HG02970 (cell line): ENCODE results near the gene NKD2.

Experiments used
- ATAC-seq: cut with Tn5 transposase; IDR thresholded peaks from one replicate; pipeline ENCODE4 v1.9.1; 2021; ENCODE audit warnings: mild to moderate bottlenecking, moderate library complexity, moderate number of reproducible peaks; ENCODE audit not compliant: unreplicated experiment, low FRiP score

Gene NKD2

DNA sequence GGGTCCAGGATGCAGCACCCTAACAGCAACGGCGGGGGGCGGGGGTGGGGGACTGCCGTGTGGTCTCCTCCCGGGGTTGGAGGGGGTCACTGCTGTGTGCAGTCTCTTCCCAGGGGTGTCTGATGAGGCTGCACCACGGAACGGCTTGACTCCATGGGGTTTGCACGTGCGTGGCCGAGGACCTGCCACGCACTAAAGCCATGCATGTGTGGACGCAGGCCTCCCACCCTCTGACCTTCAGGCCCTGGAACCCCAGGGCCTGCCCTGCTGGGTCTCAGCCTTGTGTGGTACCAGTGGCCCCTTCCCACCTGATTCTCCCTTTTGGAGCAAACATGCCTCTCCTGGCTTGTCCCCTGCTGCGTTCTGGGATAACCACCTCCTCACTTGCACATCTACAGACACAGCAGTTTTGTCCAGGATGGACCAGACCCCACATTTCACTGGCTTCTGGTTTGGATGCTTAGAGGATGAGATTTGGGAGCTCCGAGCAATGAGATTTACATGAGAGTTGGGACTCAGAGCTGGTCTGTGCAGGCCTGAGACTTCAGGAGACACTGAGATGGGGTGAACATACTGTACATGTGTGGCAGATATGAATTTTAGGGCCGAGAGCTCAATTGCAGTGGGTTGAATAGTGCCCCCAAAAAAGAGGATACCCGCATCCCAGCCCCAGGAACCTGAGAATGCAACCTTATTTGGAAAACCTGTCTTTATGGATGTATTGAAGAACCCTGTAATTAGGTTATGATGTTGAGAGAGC lies 57.5 kb downstream of the NKD2 start:
- no peak for ATAC-seq

DNA sequence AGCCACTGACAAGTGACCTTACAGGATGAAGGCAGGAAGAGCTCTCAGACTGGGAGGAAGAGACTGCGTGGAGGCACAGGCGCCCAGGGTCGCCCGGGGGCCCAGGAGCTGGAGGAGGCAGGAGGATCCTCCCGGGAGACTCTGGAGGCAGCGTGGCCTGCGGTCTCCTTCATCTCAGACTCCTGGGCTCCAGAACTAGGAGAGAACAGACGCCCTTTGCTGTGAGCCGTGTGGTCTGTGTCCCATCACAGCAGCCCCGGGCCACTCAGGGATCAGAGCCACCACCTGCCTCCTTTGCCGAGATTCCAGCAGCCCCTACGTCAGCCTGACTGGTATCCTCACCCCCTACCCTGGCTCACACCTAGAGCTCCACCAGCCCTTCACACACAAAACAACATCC lies 58.1 kb downstream of the NKD2 start:
- ATAC-seq, result no peak

DNA sequence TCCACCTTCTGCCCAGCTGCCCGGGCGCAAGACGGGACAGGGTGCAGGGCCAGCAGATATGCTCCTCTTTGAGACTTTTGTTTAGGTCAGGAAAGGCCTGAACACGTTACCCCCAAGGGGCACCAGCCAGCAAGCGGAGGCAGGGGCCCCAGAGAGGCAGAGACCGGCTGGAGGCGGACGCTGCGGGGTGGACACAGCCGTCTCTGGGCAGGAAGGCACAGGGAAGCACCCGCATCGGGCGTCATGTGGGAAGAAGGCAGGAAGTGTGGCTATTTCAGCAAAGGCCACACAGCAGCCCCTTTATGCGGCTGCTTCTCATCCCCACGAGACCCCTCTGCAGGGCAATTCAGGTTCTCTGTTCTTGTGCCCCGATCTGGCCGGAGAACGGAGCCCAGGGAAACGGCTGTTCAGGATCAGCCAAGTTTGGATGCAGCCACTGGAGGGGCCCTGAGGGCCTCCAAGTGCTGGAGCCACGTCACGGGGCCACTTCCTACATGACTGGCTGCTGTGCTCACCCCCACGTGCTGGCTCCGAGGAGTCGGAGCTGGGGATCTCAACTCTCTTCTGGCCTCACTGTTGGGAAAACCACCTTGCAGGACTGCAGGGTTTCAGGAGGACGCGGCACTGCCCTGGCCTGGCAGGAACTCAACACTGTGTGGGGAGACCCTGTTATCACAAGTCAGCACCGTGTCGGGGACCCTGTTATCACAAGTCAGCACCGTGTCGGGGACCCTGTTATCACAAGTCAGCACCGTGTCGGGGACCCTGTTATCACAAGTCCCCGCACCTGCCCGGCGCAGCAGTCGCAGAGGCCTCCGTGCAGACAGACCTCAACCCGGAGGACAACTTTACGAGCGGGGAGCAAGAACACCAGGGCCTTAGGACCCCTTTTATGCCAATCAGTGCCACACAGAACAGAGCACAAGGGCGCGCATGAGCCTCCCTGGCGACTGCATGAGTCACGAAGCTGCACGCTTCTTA lies 58.8 kb downstream of the NKD2 start:
- ATAC-seq, result no peak

DNA sequence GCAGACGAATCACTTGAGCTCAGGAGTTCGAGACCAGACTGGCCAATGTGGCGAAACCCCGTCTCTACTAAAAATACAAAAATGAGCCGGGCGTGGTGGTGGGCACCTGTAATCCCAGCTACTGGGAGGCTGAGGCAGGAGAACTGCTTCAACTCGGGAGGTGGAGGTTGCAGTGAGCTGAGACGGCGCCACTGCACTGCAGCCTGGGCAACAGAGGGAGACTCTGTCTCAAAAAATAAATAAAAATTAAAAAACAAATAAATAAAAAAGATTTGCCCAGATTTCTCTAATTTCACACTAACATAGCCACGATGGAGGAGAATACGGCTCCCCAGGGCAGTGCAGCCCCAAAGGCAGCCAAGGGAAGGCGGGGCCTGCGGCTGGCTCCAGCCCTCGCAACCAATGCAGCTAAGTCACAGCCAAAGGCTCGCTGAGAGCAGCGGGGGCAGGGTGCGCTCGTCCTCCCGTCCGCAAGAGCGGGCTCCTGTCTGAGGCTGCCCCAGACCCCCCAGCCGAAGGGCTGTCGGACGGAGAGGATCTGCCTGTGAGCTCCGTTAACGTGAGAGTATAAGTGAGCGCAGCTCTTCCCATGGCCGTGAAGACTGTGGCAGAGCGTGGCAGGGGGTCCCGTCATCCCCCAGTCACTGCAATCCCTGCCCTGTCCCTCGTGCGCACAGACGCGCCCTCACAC lies 59.7 kb downstream of the NKD2 start:
- no peak for ATAC-seq

DNA sequence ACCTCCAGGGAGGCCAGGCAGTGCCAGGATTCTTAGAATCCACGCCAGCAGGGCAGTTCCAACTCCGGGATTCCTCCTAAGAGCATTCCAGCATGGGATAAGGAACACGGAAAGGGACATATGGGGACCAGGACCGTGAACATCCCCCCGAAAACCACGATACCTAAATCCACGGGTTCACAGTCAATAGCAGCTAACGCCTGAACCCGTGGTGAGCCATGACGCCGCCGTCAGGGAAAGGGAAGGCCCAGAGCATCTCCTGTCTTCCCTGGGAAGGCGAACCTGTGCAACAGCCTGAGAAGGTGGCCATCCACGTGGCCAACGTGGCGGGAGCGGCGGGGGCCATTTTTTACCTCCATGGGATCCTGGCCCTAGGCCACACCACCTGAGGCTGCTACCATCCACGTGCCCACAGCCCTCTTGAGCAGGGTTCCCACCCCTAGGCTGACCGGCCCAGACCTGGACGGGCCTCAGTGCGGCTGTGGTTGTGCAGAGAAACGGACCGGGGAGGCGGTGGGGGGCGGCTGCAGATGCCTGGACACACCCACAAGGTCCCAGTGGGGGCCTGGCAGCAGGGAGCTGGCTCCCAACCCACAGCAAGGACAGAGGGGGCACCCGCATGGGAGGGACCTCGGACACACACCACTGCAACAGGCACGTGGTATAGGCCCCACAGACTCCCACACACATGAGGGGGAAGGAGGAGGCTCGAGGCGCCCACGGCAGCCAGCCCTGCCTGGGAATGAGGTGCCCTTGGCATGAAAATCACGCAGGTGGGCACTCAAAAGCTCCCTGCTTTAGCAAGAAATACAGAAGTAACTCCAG lies 60.5 kb downstream of the NKD2 start:
- ATAC-seq, result no peak

DNA sequence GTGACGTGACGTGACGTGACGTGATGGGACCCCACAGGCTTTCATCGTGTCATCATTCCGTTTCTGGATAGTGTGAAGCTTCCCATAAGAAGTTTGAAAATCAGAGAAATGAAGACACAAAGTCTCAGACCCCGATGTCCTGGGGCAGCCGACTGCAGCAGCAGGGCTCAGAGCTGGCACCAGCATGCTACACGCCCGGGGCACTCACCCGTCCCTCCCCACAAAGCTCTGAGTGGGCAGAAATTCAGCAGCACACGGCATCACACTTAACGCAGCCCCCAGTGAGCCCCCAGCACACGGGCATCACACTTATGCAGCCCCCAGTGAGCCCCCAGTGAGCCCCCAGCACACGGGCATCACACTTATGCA lies 61.1 kb downstream of the NKD2 start:
- ATAC-seq, result no peak

DNA sequence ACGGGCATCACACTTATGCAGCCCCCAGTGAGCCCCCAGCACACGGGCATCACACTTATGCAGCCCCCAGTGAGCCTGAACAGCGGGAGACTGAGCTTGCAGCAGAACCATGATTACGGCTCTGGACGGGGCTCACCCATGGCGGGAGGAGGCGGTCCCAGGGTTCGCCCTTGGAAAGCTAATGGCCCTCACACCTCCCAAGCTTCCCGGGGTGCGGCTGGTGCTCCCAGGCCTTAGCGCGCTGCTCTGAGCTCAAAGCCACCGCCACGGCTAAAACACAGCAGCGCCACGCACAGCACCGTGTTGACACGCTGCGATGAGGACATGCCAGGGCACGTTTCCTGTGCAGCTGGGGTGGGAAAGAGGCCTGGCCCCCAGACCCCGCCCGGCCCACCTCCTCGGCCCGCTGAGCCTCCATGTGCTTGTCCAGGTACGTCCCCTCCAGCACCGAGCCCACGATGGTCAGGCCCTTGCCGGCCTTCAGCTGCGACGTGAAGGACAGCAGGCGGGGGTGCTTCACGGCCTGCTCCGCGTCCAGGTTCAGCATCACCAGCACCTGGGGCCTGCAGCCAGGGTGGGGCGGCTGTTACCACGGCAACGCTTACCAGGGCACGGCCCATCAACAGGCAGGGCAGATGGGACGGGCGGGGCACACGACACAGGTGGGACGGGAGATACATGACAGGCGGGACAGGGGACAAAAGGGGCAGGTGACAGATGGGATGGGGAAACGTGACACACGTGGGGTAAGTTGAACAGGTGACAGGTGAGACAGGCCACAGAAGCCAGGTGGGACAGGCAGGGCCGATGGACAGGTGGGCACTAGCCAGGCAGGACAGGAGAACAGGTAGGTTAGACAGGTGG lies 64.9 kb downstream of the NKD2 start:
- no peak for ATAC-seq

DNA sequence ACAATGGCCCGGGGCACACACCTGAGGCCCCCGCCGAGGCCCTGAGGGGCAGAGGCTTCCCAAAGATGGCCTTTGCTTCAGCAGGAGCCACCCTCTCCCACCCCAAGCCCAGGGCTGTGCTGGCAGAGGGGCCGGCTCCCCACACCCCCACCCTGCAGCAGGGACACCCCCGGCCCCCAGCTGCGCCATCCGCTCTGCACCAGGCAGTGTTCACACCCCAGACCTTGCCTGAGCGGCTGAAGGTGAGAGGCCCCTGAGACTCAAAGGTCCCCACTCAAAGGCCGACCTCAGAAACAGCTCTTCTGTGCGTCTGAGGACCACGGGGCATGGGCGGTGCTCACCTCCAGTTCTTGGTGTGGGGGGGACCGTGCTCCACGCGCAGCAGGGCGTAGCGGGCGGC lies 65.6 kb downstream of the NKD2 start:
- no peak for ATAC-seq

DNA sequence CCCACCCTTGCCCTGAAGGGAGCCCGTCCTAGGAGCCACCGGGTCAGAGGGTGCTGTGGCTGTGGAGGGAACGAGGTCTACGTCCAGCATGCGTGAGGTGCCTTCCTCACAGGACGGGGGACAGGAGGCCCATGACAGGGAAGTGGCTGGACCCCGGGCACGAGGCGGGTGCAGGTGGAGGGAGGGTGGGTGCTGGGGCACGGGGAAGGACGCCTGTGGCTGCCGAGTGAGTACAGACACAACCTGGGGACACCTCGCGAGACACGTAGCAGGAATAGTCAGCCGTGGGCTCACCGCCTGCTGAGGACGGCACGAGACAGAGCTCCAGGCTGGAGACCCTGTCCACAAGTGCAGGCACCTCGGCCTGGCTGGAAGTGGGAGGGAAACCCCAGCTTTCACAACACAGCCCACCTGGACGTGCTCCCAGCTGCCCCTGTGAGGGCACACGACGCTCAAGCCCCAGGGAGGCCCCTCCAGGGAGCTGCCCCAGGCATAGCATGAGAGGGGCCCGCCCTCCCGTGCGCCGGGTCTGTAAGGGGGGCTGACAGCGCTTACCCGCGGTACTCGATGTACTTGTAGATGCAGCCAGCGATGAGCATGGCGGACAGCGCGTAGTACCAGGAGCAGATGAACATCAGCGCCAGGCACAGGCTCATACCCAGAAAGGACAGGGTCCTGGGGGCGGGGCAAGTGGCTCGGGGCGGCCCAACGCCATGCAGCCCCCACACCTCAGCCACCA lies 66.4 kb downstream of the NKD2 start:
- ATAC-seq, result no peak

DNA sequence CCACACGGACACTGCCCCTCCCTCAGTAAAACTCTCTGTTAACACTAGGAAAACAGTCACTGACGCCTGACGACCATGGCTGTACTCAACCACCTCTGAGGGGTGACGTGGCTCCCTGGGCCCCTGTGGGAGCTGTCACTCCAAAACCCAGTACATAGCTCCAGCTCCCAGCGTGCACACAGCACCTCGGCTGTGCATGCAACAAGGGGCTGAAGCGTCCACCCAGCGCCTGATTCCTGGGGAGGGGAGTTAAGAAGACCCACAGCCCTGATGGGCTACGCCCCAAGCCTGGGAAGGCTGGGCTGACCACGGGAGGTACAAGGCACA lies 66.9 kb downstream of the NKD2 start:
- no peak for ATAC-seq

DNA sequence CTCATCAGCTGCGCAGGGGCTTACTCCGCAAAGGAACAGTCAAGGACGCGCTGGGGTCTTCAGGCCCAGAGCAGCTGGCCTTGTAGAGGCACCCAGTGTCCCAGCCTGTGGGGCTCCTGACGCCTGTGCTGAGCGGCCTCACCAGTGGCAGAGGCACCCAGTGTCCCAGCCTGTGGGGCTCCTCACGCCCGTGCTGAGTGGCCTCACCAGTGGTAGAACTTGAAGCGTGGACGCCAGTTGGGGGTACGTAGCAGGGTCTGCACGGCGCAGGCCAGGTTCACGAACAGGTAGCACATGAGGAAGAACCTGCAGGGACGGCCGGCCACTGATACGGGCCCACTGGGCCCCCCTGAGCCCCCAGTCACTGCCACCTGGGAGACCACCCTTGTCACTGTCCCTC lies 67.3 kb downstream of the NKD2 start:
- no peak for ATAC-seq

DNA sequence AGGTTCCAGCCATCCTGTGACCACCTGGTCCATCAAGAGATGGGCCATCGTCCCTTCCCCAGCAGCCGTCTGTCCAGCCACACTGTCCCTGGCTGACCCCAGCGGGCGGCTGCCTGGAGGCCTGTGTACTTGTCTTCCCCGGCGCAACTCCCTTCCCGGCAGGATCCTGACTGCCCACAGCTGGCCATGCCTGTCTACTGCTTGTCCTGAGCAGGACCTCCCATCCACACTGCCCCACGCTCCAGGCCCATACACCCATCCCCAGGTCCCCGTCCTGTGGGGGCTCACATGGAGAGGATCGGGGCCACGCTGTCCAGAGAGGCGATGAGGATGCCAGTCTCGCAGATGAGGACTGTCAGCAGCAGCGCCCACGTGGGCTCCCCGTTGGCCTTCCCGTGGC lies 67.8 kb downstream of the NKD2 start:
- ATAC-seq, result no peak

DNA sequence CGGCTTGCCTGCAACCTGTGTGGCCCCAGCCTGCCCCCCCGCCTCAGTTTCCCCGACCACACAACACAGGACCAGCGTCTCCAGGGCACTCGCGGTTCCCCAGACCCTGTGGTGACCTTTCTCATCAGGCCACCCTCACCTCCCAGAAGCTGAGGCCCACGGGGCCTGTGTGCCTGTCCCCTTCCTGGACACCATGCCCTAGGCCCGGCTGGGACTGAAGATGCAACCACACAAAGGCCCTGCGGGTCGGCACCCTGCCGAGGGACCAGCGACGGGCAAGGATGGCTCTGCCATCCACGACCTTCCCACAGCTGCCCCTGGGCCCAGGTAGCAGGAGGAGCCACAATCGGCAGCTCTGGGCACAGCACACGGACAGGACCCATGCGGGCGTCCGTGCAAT lies 68.4 kb downstream of the NKD2 start:
- ATAC-seq, result no peak

DNA sequence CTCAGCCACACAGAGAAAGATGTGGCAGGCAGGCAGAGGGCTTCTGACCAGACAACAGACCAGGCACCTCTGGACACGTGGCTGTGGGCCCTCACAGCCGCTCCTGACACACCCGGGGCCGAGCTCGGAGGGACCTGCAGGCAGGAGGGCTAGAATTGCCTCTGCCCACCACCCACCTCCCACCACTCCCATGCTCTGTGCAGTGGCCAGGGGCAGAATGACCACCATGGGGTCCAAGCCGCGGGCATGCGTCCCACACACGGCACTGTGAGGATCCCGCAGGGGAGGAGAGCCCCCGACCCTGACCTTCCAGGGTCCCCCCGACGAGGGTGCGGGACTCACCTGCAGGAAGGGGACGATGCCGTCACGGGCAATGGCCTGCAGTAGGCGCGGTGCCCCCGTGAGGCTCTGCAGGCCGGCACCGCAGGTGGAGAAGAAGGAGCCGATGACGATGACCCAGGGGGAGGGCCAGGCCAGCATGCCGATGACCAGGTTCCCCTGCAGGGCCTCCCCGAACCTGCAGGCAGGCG lies 69.0 kb downstream of the NKD2 start:
- no peak for ATAC-seq

DNA sequence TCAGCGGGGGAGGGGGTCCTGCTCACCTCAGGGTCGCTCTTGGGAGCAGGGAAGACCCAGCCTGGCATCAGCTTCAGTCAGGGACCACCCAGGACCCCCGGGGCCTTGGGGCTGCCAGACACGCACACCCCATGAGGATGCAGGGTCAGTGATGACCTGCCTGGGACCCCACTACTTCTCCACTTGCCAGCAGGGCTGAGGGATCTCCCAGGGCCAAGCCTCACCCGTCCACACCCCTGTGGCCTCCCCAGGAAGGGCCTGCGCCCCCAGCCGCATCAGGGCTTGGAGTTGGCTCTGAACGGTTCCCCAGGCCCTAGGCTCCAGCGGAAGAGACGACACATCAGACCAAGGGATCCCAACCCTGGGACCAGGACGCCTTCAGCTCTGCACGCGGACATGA lies 69.6 kb downstream of the NKD2 start:
- no peak for ATAC-seq

DNA sequence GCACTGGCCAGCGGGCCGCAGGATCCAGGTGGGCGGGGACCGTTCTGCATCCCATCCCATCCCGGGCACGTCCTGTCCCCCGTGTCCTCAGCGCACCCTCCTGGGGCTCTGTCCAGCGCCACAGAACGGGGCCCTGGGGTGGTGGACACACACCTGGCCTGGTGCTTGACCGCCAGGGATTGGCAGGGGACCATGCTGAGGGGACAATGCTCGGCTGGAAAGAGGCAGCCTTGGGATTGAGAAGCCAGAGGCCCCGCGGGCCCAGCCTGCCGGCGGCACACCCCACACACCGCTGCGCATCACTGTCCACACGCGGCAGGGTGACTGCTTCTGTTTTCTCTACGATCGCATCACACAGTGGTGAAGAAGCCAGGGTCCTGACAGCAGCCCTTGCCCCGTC lies 70.2 kb downstream of the NKD2 start:
- ATAC-seq, result no peak

DNA sequence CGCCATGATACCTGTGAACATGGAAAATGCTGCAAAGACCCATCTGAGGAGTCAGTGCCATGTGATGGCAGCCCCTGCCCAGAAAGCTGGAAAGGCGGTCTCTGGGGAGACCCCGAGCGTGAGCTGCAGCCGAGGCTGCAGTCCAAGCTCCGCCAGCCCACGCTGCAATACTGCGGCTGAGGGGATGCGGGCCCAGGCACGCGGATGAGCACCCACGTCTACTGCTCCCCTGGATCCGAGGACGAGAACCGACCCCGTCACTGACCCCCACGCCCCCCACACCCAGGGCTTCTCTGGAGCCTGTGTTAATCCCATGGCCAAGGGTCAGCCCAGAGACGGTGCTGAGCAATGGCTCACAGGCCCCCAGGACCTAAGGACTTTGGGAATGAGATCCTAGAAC lies 70.9 kb downstream of the NKD2 start:
- no peak for ATAC-seq

DNA sequence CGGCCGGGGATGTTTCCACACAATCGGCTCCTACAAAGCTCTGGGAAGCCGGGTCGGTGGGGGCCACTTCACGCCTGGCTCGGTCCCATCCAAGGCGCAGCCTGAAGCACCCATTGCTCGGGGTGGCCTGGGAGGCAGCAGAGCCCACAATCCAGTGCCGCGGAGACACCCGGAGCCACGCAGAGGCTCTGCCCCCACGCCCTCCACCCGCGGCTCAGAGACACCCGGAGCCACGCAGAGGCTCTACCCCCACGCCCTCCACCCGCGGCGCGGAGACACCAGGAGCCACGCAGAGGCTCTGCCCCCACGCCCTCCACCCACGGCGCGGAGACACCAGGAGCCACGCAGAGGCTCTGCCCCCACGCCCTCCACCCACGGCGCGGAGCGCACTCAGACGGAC lies 71.4 kb downstream of the NKD2 start:
- no peak for ATAC-seq

DNA sequence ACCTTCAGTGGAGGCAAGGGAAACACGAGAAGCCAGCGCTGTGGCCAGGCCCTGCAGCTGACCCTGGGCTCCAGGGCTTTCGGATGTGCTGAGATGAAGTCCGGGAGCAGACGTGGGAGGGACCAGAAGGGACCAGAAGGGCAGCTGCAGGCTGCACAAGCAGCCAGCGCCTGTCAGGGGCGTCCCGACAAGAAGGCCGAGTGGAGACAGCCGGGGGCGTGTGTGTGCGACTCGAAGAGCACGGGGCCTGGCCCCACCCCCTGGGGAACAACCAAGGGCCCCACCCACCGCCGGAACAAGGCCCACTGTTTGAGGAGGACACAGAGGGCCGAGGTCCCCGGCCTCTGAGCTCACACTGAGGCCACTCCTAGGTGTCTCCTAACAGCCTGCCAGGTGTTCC lies 71.8 kb downstream of the NKD2 start:
- ATAC-seq, result no peak
